ENCODE results near the gene DIO1.
"Not testable (repeated sequence)": the region's sequence is repeated elsewhere in the genome, so short reads cannot be mapped to it uniquely, and the experiment has no call there.

DNA sequence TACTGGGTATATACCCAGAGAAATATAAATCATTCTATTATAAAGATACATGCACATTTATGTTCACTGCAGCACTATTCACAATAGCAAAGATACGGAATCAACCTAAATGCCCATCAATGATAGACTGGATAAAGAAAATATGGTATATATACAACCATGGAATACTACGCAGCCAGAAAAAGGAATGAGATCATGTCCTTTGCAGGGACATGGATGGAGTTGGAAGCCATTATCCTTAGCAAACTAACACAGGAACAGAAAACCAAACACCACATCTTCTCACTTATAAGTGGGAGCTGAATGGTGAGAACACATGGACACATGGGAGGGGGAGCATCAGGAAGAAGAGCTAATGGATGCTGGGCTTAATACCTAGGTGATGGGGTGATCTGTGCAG lies 12.1 kb upstream of the DIO1 start:
- TF ChIP-seq, protein P1, sequence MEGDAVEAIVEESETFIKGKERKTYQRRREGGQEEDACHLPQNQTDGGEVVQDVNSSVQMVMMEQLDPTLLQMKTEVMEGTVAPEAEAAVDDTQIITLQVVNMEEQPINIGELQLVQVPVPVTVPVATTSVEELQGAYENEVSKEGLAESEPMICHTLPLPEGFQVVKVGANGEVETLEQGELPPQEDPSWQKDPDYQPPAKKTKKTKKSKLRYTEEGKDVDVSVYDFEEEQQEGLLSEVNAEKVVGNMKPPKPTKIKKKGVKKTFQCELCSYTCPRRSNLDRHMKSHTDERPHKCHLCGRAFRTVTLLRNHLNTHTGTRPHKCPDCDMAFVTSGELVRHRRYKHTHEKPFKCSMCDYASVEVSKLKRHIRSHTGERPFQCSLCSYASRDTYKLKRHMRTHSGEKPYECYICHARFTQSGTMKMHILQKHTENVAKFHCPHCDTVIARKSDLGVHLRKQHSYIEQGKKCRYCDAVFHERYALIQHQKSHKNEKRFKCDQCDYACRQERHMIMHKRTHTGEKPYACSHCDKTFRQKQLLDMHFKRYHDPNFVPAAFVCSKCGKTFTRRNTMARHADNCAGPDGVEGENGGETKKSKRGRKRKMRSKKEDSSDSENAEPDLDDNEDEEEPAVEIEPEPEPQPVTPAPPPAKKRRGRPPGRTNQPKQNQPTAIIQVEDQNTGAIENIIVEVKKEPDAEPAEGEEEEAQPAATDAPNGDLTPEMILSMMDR (IDR thresholded peaks at IDR 0.05) = not testable (repeated sequence)
- TF ChIP-seq POLR2A (IDR thresholded peaks at IDR 0.05) = not testable (repeated sequence)
